Fibroblast of skin of left quadriceps (primary cell): ENCODE results near the gene TSACC.

Experiments used
- DNase-seq, 2 experiments: peaks; one replicate each; pipeline ENCODE4 v3.0.0-alpha.2; 2013; ENCODE audit warnings: low read depth in 2 of 2

Gene TSACC

GRCh38 chr1:156373546-156373945, 35.2 kb downstream of the TSACC start:
- DNase-seq, result no peak

GRCh38 chr1:156376146-156376545, 37.8 kb downstream of the TSACC start:
- no peak for DNase-seq

GRCh38 chr1:156376958-156377919, 38.9 kb downstream of the TSACC start:
- no peak for DNase-seq

- no peak for DNase-seq
Observed at GRCh38 chr1:156378557-156378956, 40.2 kb downstream of the TSACC start.

GRCh38 chr1:156379420-156380165, 41.3 kb downstream of the TSACC start:
- no peak for DNase-seq

- no peak for DNase-seq
Observed at GRCh38 chr1:156382561-156382960, 44.2 kb downstream of the TSACC start.

GRCh38 chr1:156383023-156383422, 44.7 kb downstream of the TSACC start:
- DNase-seq, result peak in 1 of 2 experiments; percentile 12

- no peak for DNase-seq
Observed at GRCh38 chr1:156384007-156384406, 45.7 kb downstream of the TSACC start.

GRCh38 chr1:156384658-156385057, 46.3 kb downstream of the TSACC start:
- DNase-seq, result no peak

GRCh38 chr1:156385534-156386031, 47.3 kb downstream of the TSACC start:
- DNase-seq, result peak; percentile 27 to 37

GRCh38 chr1:156386134-156386901, 48.0 kb downstream of the TSACC start:
- DNase-seq, result no peak

GRCh38 chr1:156386949-156387869, 48.9 kb downstream of the TSACC start:
- no peak for DNase-seq

- no peak for DNase-seq
Observed at GRCh38 chr1:156387870-156388173, 49.5 kb downstream of the TSACC start.

GRCh38 chr1:156388174-156389137, 50.1 kb downstream of the TSACC start:
- no peak for DNase-seq

- no peak for DNase-seq
Observed at GRCh38 chr1:156389311-156389710, 51.0 kb downstream of the TSACC start.

GRCh38 chr1:156390469-156391365, 52.4 kb downstream of the TSACC start:
- no peak for DNase-seq

GRCh38 chr1:156391366-156391677, 53.0 kb downstream of the TSACC start:
- no peak for DNase-seq

GRCh38 chr1:156391701-156392100, 53.4 kb downstream of the TSACC start:
- no peak for DNase-seq

- DNase-seq, result no peak
Observed at GRCh38 chr1:156392452-156392853, 54.1 kb downstream of the TSACC start.
